ENCODE results near the gene CNKSR1.

CNKSR1 gene, protein sequence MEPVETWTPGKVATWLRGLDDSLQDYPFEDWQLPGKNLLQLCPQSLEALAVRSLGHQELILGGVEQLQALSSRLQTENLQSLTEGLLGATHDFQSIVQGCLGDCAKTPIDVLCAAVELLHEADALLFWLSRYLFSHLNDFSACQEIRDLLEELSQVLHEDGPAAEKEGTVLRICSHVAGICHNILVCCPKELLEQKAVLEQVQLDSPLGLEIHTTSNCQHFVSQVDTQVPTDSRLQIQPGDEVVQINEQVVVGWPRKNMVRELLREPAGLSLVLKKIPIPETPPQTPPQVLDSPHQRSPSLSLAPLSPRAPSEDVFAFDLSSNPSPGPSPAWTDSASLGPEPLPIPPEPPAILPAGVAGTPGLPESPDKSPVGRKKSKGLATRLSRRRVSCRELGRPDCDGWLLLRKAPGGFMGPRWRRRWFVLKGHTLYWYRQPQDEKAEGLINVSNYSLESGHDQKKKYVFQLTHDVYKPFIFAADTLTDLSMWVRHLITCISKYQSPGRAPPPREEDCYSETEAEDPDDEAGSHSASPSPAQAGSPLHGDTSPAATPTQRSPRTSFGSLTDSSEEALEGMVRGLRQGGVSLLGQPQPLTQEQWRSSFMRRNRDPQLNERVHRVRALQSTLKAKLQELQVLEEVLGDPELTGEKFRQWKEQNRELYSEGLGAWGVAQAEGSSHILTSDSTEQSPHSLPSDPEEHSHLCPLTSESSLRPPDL

DNA sequence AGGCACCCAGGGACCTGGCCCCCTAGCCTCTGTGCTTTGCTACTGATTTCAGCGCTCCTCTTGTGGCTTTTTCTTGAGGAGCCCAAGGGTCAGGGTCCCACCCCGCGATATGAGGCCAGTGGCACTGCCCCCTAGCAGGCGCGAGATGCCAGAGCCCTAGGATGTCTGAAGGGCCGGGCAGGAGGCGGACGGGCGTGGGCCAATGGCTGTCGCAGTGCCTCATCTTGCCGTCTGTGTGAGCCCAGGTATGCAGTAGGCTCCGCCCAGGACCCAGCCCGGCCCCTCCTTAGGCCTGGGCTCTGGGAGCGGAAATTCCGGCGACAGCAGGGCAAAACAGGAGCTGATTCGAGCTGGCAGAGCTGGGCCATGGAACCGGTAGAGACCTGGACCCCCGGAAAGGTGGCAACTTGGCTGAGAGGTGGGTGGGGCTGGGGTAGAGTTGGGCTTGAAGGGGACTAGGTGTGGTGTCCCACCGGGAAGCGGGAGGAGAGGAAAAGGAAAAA, at the start of gene CNKSR1:
TSS of gene CNKSR1 (plus strand) at position 310 of the 503 bp plus-strand sequence. CDS start at position 367, 57 bp downstream.
- DNase-seq (ENCODE audit: low spot score): no peak

DNA sequence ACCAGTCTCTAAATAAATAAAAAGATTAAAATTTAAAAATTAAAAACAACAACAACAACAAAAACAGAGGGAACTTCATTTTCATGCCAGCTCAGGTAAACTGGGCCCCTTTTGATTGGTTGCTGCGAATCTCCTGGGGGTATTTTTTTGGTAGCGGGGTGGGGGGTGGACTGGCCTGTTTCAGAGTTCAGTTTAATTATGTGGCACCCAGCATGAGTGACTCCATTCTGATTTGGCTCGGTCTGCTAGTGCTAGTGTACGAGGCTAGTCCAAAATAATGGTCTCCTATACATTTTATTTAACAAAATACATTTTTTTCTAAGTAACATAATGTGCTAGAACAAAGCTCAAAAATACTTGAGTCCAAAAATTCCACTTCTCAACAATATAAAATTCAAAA, 47.5 kb upstream of the CNKSR1 start:
- DNase-seq (ENCODE audit: low spot score): no peak

DNA sequence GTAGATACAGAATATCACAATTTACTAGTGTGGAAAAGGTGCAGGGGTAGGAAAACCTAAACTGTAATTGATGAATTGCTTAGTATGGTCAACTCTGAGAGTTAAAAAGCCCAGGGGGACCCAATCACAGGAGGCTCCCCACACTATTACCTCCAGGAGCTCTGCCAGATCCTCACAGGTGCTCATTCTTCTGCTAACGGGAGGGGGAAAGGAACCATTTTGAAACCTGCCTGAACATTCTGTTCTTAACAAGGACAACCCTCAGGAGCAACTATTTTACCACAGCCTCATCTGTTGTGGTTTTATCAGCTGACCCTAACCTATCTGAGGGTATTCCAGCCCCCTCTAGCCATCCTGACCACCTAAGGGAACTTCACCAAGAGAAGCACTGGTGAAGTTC, 46.6 kb upstream of the CNKSR1 start:
- no peak for DNase-seq (ENCODE audit: low spot score)

- DNase-seq (ENCODE audit: low spot score): peak; percentile 58
These were observed 45.0 kb upstream of the CNKSR1 start for GRCh38 chr1:26132128-26132833.

GRCh38 chr1:26132834-26133167, 44.5 kb upstream of the CNKSR1 start:
- DNase-seq (ENCODE audit: low spot score): no peak

DNA sequence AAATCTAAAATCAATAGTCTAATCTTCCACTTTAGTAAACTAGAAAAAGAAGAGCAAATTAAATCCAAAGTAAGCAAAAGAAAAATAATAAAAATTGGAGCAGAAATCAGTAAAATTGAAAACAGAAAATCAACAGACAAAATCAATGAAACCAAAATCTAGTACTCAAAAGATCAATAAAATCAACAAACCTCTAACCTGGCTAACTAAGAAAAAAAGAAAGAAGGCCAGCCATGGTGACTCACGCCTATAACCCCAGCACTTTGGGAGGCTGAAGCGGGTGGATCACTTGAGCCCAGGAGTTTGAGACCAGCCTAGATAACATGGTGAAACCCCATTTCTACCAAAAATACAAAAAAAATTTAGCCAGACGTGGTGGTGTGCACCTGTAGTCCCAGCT, 42.8 kb upstream of the CNKSR1 start:
- DNase-seq (ENCODE audit: low spot score): no peak

GRCh38 chr1:26138974-26139558, 38.2 kb upstream of the CNKSR1 start:
- DNase-seq (ENCODE audit: low spot score): no peak

GRCh38 chr1:26142159-26142558, 35.1 kb upstream of the CNKSR1 start:
- no peak for DNase-seq (ENCODE audit: low spot score)

GRCh38 chr1:26145041-26145959, 32.0 kb upstream of the CNKSR1 start:
- peak; percentile 89 for DNase-seq (ENCODE audit: low spot score)

DNA sequence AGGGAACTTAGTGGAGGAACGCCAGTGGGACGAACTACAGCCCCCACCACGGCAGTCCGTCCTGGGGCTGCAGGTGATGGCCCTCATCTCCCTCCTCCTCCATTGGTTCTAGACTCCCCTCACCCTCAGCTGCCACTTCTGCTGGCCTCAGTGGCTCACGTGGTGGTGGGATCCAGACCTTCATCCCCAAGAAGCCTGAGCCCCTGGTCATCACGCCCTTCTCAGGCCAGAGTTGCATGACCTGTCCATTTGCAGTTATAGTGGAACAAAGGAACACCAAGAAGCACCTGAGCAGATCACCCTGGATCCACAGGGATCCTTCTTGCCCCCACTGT, 31.4 kb upstream of the CNKSR1 start:
- DNase-seq (ENCODE audit: low spot score): no peak

GRCh38 chr1:26148887-26149286, 28.4 kb upstream of the CNKSR1 start:
- no peak for DNase-seq (ENCODE audit: low spot score)

DNA sequence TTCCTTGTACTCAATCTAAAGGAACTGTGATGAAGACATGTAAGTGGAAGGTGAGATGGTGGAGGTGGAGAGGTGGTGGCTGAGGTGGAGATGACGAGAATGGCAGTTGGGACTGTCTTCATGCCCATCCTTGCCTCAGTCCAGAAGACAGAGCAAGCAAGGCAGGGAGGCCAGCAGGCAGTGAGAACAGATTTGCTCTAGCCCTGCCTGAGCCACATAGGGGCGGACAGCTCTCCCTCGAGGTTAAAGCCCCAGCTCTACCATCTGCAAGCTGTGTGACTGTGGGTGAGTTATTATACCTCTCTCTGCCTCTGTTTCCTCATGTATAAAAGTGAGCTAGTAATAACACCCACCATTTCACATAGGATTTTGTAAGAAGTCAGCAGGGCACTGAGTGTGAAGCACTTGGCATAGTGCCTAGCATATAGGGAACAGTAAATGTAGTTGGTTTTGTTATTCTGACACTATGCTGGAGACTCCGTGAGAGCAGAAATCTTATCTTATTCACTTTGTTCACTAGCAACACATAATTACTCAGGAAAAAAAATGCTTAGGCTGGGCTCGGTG, 23.2 kb upstream of the CNKSR1 start:
- DNase-seq (ENCODE audit: low spot score): no peak

DNA sequence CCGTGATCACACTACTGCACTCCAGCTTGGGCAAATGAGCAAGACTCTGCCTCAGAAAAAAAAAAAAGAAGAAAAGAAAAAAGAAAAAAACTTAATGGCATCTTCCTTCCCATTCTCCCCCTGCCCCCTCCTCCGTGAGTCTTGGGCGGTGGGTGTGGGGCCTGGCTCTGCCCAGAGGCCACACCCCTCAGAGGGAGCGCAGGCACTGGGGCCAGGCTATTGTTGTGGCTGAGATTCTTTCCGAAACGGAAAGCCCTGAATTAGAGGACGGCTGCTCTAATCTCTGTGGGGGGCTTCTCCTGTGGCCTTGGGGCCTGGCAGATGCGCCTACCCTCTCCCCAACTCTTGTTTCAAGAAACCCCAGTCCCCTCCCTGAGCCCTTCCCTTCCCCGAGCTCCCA, 22.5 kb upstream of the CNKSR1 start:
- DNase-seq (ENCODE audit: low spot score): no peak

DNA sequence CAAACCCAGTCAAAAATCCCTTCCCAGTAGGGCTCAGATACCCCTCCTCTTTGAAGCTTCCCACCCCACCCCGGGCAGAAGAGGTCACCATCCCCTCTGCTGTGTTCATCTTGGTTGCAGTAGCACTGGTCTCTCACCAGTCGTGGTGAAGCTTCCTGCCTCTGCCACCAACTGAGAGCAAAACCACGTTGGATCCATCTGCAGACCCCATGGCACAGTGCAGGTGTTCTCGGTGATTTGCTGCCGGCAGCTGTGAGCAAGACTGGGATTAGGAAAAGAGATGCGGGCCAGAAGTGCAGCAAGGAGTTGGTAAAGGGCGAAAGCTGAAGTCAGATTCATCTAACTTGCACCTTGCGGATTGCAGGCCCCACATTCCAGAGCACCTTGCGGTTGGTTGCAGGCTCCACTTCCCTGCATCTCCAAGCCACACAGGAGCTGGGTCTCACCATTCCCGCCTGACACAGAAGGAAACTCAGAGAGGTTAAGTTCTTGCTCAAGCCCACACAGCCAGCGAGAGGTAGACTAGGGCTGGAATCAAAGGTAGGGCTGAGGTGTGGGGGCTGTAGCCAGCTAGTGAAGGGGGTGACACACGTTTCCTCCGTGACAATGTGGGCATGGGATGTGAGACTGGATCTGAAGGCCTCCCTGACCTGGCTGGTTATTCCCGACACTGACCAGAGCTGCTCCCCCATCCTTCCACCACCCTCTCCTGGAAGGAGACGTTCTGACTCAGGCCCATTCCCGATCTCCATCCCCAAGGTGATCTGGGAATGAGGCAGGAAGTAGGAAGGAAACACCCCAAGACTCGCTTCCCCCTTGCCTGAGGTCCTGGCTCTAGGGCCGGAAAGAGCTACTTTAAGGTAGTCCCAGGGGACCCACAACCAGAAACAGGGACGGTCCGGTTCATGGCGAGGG, 21.7 kb upstream of the CNKSR1 start:
- DNase-seq (ENCODE audit: low spot score): no peak

GRCh38 chr1:26156285-26157038, 20.8 kb upstream of the CNKSR1 start:
- no peak for DNase-seq (ENCODE audit: low spot score)

GRCh38 chr1:26158271-26158907, 18.9 kb upstream of the CNKSR1 start:
- DNase-seq (ENCODE audit: low spot score): no peak

DNA sequence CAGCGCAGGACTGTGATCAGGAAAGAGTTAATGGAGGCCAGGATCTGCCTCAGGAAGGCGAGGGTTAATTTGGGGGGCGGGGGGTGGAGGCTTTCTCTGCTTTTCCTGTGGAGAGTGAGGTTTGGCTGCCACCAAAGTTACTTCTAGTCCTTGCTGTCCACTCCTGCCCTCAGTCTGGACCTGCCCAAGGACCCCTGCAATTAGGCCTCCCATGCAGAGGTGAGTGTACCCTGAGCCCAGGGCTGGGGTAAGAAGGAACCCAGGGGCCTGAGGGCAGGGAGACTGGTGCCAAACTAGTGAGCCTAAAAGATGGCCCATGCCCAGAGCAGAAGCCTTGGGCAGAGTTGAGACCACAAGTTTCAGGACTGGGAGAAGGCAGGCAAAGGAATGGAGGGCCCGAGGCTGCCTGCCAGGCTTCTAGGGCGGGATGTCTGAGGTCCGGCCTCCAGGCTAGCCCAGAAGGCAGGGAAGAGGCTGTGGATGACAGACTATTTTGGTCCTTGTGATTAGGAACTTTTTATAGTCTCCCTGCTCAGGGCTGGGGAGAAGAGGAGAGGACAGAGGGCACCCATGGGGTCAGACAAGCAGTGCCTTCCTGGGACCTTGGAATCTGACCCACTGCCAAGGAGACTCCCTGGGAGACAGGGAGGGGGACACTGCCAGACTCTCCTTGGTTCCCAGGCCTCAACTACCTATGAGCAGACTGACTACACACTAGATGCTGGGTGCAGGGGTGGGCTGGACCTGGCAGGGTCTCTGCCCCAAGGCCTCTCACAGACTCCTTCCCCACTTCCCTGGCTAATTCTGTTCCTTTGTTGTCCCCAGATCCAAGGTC, 18.2 kb upstream of the CNKSR1 start, which contains the start of gene FAM110D:
TSS of gene FAM110D (plus strand) at position 172 of the 835 bp plus-strand sequence. CDS start 2,213 bp downstream, outside the sequence.
- DNase-seq (ENCODE audit: low spot score): no peak

GRCh38 chr1:26159743-26160039, 17.6 kb upstream of the CNKSR1 start:
- DNase-seq (ENCODE audit: low spot score): no peak

Data from hematopoietic multipotent progenitor cell treated with erythropoietin and hydrocortisone succinate and interleukin-3 and kit ligand, for 15 days (in vitro differentiated cells).